ENCODE results near the gene RPP30. TPM values are rescaled to one million over a fixed set of nuclear protein-coding genes. Genes with fewer than 3 reads are reported as not detected.

The RPP30 gene
- polyA plus RNA-seq, 1 experiment: 26.2 TPM

DNA sequence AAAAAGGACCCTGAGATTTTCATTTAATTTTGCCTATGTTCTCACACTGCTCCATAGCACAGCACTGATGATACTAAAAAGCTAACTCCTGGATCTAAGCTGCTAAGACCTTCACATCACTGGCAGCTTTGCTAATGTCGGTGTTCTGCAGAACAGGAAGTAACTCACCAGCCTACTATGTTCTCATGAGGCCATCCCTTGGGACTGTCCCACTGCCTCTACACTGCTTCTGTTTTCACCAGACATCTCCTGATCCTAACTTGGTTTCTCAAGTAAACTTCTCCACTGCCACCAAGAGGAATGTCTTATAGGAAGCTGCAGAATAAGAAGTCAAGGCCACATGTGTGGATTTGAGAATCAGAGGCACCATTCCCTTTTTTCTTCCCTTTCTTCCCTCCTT, 29.0 kb upstream of the RPP30 start:
- H3K27me3 ChIP-seq (ENCODE audit: control insufficient read depth, insufficient read depth, low read length): peaks cover 2% of the 10 kb centered on the region; the same call in 1 of the 2 replicates
- no peak for DNase-seq (ENCODE audit: low read depth)
- H3K36me3 ChIP-seq (ENCODE audit: control insufficient read depth, insufficient read depth, low read length): no peaks in the 10 kb centered on the region
- CTCF ChIA-PET: interaction anchor here (1.3 kb wide), 1 partner anchor 15 kb away, joined by 3 read pairs; the partner anchor contains the start of gene HTR7
- POLR2A ChIA-PET: no interaction called here
- no peak overlapping the region for H3K4me3 ChIP-seq (ENCODE audit: low read depth, low read length)
- TF ChIP-seq, protein P1, sequence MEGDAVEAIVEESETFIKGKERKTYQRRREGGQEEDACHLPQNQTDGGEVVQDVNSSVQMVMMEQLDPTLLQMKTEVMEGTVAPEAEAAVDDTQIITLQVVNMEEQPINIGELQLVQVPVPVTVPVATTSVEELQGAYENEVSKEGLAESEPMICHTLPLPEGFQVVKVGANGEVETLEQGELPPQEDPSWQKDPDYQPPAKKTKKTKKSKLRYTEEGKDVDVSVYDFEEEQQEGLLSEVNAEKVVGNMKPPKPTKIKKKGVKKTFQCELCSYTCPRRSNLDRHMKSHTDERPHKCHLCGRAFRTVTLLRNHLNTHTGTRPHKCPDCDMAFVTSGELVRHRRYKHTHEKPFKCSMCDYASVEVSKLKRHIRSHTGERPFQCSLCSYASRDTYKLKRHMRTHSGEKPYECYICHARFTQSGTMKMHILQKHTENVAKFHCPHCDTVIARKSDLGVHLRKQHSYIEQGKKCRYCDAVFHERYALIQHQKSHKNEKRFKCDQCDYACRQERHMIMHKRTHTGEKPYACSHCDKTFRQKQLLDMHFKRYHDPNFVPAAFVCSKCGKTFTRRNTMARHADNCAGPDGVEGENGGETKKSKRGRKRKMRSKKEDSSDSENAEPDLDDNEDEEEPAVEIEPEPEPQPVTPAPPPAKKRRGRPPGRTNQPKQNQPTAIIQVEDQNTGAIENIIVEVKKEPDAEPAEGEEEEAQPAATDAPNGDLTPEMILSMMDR (IDR thresholded peaks at IDR 0.05; ENCODE audit: insufficient read depth, low read depth, low read length): no peak

DNA sequence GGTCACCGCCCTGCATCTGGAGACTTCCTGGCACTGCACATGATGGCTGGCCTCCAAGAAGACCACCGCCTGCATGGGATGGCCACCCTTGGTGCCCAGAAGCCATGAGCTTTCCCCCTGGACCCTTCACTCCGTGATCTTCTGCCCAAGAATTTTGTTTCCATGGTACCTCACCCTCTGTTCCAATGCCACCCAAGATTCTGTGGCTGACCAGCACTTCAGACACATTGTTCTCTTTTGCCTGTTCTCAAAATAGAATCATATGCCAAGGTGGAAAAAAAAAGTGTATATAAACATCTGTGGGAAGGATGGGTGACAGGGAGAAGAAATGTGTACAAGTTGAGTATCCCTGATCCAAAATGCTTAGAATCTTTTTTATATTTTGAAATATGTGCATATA, 26.0 kb upstream of the RPP30 start:
- Histone ChIP-seq H3K27me3 (ENCODE audit: control insufficient read depth, insufficient read depth, low read length) (peaks cover 2% of the 10 kb centered on the region; the same call in 1 of the 2 replicates), H3K36me3 (ENCODE audit: control insufficient read depth, insufficient read depth, low read length) (no peaks in the 10 kb centered on the region), H3K4me3 (ENCODE audit: low read depth, low read length) (no peak overlapping the region)
- TF ChIP-seq, protein P1 (IDR thresholded peaks at IDR 0.05; ENCODE audit: insufficient read depth, low read depth, low read length): no peak
- ChIA-PET POLR2A (no interaction called here), CTCF (no interaction called here)
- DNase-seq (ENCODE audit: low read depth): no peak

DNA sequence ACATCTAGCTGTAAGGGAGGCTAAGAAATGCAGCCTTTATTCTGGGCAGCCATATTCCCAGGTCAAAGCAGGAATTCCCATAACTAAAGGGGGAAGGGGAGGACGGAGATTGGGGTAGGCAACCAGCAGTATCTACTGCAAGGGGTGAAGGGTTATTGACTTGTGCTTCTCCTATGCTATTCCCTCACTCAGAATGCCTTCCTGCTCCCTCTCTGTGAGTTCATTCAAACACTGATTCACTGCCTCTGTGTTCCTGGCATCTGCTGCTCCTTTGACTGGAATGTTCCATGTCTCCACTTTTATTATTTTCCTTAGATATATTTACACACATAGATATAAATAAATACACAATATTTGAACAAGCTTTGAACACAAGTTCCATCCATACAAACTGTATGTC, 25.0 kb upstream of the RPP30 start:
- Histone ChIP-seq H3K4me3 (ENCODE audit: low read depth, low read length) (no peak overlapping the region), H3K27me3 (ENCODE audit: control insufficient read depth, insufficient read depth, low read length) (peaks cover 2% of the 10 kb centered on the region; the same call in 1 of the 2 replicates), H3K36me3 (ENCODE audit: control insufficient read depth, insufficient read depth, low read length) (no peaks in the 10 kb centered on the region)
- ChIA-PET POLR2A (no interaction called here), CTCF (no interaction called here)
- no peak for DNase-seq (ENCODE audit: low read depth)
- TF ChIP-seq, protein P1 (IDR thresholded peaks at IDR 0.05; ENCODE audit: insufficient read depth, low read depth, low read length): no peak

GRCh38 chr10:90847436-90847835, 24.3 kb upstream of the RPP30 start:
- POLR2A ChIA-PET: no interaction called here
- TF ChIP-seq, protein P1 (IDR thresholded peaks at IDR 0.05; ENCODE audit: insufficient read depth, low read depth, low read length): no peak
- no peaks in the 10 kb centered on the region for H3K36me3 ChIP-seq (ENCODE audit: control insufficient read depth, insufficient read depth, low read length)
- no peak for DNase-seq (ENCODE audit: low read depth)
- CTCF ChIA-PET: interaction anchor here (1.1 kb wide), 1 partner anchor 11 kb away, joined by 4 read pairs; the partner anchor contains the start of gene HTR7
- peaks cover 2% of the 10 kb centered on the region; the same call in 1 of the 2 replicates for H3K27me3 ChIP-seq (ENCODE audit: control insufficient read depth, insufficient read depth, low read length)
- H3K4me3 ChIP-seq (ENCODE audit: low read depth, low read length): no peak overlapping the region

DNA sequence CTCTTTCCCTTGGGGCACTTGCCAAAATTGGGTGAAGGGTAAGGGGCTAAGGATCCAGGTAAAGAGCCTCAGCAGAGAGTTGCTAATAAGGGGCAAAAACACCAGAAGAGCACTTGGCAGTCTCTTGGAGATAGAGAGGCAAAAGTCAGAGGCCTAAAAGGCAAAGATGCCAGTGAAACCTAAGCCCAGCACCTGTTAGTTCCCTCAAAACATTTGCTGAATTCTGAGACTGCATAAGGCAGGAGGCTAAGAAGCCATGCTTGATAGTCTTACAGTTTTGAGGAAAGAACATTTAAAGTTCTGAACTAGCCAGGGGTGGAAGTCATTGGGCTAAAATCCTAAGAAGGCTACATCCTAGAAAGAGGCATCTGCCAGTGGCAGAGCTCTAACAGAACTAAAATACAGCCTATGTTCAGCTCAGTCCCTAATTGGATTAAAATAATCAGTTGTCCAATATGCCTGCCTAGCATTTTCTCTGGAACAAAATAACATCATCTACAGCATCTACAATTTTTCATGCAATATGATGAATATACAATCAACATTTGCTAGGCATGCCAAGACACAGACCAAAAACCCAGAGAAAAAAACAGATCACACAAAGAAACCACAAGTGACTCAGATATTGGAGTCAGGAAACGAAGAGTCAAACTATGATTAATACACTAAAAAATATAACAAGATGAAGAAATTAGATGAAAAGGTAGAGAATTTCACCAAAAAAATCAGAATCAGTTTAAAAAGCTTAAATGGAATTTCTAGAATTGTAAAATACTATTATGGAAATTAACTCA, 21.6 kb upstream of the RPP30 start:
- H3K4me3 ChIP-seq (ENCODE audit: low read depth, low read length): no peak overlapping the region
- ChIA-PET POLR2A (no interaction called here), CTCF (interaction anchor here (1.2 kb wide), 1 partner anchor 13 kb away, joined by 4 read pairs; no protein-coding TSS in a partner anchor)
- H3K27me3 ChIP-seq (ENCODE audit: control insufficient read depth, insufficient read depth, low read length): no peaks in the 10 kb centered on the region; the same call in none of the 2 replicates
- no peaks in the 10 kb centered on the region for H3K36me3 ChIP-seq (ENCODE audit: control insufficient read depth, insufficient read depth, low read length)
- no peak for DNase-seq (ENCODE audit: low read depth)
- TF ChIP-seq, protein P1 (IDR thresholded peaks at IDR 0.05; ENCODE audit: insufficient read depth, low read depth, low read length): no peak

Data from BJ (cell line).